HG02870 (cell line): ENCODE data around the gene GALNTL6.

Source experiments
- ATAC-seq: cut with Tn5 transposase; IDR thresholded peaks from one replicate; pipeline ENCODE4 v1.9.1; 2021; ENCODE audit warnings: mild to moderate bottlenecking, moderate library complexity; ENCODE audit not compliant: unreplicated experiment

Gene GALNTL6

GRCh38 chr4:171876636-171877035, 63.4 kb downstream of the GALNTL6 start:
- no peak for ATAC-seq

DNA sequence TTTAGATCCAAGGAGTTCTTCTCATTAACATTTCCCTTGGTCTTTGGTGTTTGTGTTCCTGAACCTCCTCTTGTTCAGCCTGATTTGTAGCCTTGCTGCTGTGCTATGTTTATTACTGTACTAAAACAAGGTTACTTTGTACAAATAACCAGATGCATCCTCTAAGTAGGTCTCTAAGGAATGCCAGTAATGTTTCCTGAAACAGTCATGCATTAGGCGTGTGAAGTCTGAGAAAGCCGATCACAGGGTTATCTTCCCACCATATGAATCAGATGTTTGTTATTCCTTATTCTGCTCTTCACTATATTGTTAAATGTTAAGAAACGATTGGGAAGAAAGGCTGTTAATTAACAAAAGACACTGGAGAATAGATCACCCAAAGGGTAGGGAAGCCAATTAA, 66.9 kb downstream of the GALNTL6 start:
- ATAC-seq = no peak

DNA sequence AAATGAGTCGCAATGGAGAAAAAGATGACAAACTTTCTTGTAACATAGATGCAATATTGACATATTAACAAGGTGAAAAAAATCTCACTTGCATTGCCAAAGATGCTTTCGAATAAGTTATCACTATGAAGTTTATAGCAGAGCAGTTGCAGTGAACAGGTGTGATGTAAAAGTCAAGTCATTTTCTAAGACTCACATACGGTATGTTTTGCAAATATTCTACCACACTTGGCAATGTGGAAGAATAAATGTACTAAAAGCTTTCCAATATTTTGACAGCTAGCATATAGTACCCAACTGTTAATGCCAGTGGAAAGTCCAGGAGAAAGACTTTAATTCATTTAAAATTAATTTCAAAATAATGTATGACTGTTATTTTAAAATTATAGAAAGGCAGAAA, 76.5 kb downstream of the GALNTL6 start:
- no peak for ATAC-seq

GRCh38 chr4:171891038-171891437, 77.8 kb downstream of the GALNTL6 start:
- ATAC-seq = peak; percentile 98

GRCh38 chr4:171896426-171896825, 83.2 kb downstream of the GALNTL6 start:
- no peak for ATAC-seq

GRCh38 chr4:171919314-171919713, 106.1 kb downstream of the GALNTL6 start:
- ATAC-seq = peak; percentile 65

DNA sequence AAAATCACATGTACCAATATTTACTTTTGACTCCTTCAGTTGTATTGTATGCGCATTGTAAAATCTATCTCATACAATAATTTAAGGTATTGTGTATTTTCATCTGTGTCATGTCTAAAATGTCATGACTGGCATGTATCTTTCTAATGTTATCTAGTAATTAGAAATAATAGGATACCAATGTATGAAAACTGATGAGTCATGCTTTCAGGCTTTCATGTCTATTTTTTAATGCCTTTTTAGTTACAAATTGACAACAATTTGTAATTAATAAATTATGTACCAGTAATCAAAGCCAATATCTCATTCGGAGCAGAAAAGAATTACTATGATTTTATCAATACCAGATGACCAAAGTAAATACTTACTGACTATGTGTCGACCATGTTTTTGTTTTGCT, 107.7 kb downstream of the GALNTL6 start:
- no peak for ATAC-seq

- no peak for ATAC-seq
Measured at GRCh38 chr4:171924746-171925376, 111.7 kb downstream of the GALNTL6 start.

DNA sequence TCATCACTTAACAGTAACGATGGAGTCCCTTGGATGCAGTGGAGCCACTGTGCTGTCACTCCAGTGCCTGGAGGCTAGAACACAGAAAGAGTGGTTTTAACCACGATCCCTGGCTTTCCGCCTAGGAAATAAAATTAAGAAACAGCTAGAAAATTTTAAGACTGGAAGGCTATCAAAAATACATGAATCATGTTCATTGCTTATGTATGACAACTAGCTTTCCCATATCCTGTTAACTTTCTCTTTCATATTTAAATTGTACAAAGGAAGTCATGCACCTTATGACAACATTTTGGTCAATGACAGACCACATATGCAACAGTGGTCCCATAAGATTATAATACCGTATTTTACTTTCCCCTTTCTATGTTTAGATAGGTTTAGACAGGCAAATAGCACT, 115.1 kb downstream of the GALNTL6 start:
- ATAC-seq = no peak

- no peak for ATAC-seq
Measured at GRCh38 chr4:171929477-171929876, 116.3 kb downstream of the GALNTL6 start.

- ATAC-seq = no peak
Measured at GRCh38 chr4:171929907-171930306, 116.7 kb downstream of the GALNTL6 start.

- ATAC-seq = no peak
Measured at GRCh38 chr4:171932238-171932637, 119.0 kb downstream of the GALNTL6 start.

- ATAC-seq = no peak
Measured at GRCh38 chr4:171940656-171941055, 127.5 kb downstream of the GALNTL6 start.

- no peak for ATAC-seq
Measured at GRCh38 chr4:171947400-171947799, 134.2 kb downstream of the GALNTL6 start.

GRCh38 chr4:171948038-171948437, 134.8 kb downstream of the GALNTL6 start:
- ATAC-seq = no peak

DNA sequence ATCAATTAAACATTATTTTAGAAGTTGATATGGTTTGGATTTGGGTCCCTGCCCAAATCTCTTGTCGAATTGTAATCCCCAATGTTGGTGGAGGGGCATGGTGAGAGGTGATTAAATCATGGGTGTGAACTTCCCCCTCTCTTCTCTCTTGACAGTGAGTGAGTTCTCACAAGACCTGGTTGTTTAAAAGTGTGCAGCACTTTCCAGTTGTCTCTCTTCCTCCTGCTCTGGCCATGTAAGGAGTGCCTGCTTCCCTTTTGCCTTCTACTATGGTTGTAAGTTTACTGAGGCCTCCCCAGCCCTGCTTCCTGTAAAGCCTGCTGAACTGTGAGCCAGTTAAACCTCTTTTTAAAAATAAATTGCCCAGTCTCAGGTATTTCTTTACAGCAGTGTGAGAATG, 141.4 kb downstream of the GALNTL6 start:
- ATAC-seq = peak; percentile 98

- ATAC-seq = no peak
Measured at GRCh38 chr4:171956678-171957077, 143.5 kb downstream of the GALNTL6 start.

DNA sequence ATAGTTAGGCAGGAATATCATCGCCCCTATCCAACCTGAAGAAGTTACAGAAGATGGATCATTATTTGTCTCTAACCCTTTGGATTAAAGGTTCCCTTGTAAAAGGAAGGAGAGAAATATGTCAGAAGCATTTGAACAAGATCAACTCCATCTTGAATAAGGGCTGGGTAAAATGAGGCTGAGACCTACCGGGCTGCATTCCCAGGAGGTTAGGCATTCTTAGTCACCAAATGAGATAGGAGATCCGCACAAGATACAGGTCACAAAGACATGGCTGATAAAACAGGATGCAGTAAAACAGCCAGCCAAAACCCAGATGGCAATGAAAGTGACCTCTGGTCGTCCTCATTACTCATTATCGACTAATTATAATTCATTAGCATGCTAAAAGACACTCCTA, 148.9 kb downstream of the GALNTL6 start:
- ATAC-seq = no peak

- ATAC-seq = no peak
Measured at GRCh38 chr4:171966356-171966755, 153.2 kb downstream of the GALNTL6 start.

DNA sequence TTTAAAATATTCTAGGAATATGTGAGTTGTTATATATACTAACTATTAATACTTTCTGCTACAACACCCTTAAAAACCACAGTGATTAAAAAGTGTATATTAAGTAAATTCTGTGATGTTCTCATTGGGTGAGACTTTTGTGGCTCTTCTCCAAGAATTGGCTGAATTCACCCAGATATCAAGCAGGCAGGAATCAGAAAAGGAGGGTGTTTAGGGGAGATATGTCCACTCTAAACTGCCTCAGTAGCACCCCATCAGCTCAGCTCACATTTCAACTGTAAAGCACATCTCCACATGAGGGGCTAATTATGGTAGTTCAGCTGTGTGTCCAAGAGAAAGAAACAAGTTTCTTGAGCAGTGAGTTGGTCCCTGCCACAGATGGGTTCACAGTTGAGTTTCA, 165.0 kb downstream of the GALNTL6 start:
- ATAC-seq = no peak

DNA sequence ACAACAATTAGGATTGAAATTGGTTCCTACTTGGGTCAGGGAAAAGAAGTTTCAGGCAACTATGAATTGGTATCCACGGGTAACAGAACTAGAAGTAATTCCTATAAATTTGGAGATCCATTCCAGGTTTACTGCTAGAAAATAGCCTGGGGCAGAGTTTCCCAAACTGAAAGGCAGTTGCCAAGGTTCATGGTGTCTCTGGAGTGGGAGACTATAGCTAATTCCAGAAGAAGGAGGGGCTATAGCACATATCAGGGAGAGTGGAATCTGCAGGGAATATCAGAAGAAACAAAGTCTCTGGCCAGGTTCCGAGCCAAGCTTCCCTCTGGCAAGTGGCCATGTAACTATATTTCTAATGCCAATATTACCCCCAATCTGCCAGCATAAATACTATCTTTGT, 166.3 kb downstream of the GALNTL6 start:
- no peak for ATAC-seq

- ATAC-seq = no peak
Measured at GRCh38 chr4:171981185-171981584, 168.0 kb downstream of the GALNTL6 start.
